K562 (cell line): Measurements from ENCODE around the gene MYCBP. TPM values are rescaled to one million over a fixed set of nuclear protein-coding genes. Genes with fewer than 3 reads are reported as not detected.
A peak's percentile ranks its signal among the peaks of the same experiment; 100 is the strongest.

Experiments
- ATF1 ChIP-seq, 2 experiments: fragments of 450-650 bp in 1 of 2; IDR thresholded peaks; 2 replicates each; pipeline ENCODE4 v1.6.1; 2016; ENCODE audit warnings: missing compliant biosample characterization in 1 of 2, missing genetic modification characterization in 1 of 2
- BCLAF1 ChIP-seq, 2 experiments: fragments of 450-650 bp in 1 of 2; IDR thresholded peaks; 2 replicates each; pipeline ENCODE4 v1.6.1; 2011 to 2017; ENCODE audit warnings: low read depth in 2 of 2, antibody characterized with exemption in 1 of 2, borderline replicate concordance in 1 of 2, low read length in 1 of 2, mild to moderate bottlenecking in 1 of 2, mixed read lengths in 1 of 2; ENCODE audit not compliant: control insufficient read depth in 1 of 2
- BRCA1 ChIP-seq, 2 experiments: fragments of 450-650 bp in 1 of 2; sonication (generic) in 1 of 2; formaldehyde crosslinking in 1 of 2; IDR thresholded peaks; 2 replicates each; pipeline versions ENCODE4 v1.5.0 to v1.6.1; 2017 to 2020; ENCODE audit warnings: mild to moderate bottlenecking in 1 of 2, missing genetic modification reagents in 1 of 2
- EHMT2 ChIP-seq: fragments of 450-650 bp; IDR thresholded peaks from 2 replicates; pipeline ENCODE4 v1.6.1; 2018; ENCODE audit warnings: antibody characterized with exemption
- ELK1 ChIP-seq: sonication (generic); formaldehyde crosslinking; IDR thresholded peaks from 2 replicates; pipeline ENCODE4 v1.8.1; 2022; ENCODE audit warnings: missing genetic modification reagents
- MTF1 ChIP-seq: fragments of 250-450 bp; sonication (Bioruptor Pico); IDR thresholded peaks from 2 replicates; pipeline ENCODE4 v1.9.0; 2021; ENCODE audit warnings: moderate library complexity, mild to moderate bottlenecking, inconsistent platforms, borderline replicate concordance
- NCOA2 ChIP-seq, 2 experiments: fragments of 450-650 bp; IDR thresholded peaks; 2 replicates each; pipeline ENCODE4 v1.6.1; 2018; ENCODE audit warnings: mild to moderate bottlenecking in 2 of 2, moderate library complexity in 1 of 2; ENCODE audit not compliant: partially characterized antibody in 2 of 2
- RBM39 ChIP-seq: fragments of 200-400 bp; formaldehyde crosslinking; optimal IDR thresholded peaks from 2 replicates; pipeline ENCODE3; 2018; ENCODE audit warnings: low read depth, low read length
- RFX1 ChIP-seq: fragments of 450-650 bp; IDR thresholded peaks from 2 replicates; pipeline ENCODE4 v1.6.1; 2016; ENCODE audit warnings: mild to moderate bottlenecking, moderate library complexity
- RNF219 ChIP-seq: fragments of 250-450 bp; sonication (Bioruptor Pico); IDR thresholded peaks from 2 replicates; pipeline ENCODE4 v1.5.0; 2022; ENCODE audit warnings: mild to moderate bottlenecking
- SMC3 ChIP-seq: conservative IDR thresholded peaks from 2 replicates; pipeline ENCODE4 v1.6.1; 2011; ENCODE audit warnings: low read depth, low read length, improper control_type of control experiment; ENCODE audit not compliant: insufficient read depth
- SPI1 ChIP-seq: IDR thresholded peaks from 2 replicates; pipeline ENCODE4 v1.6.1; 2011; ENCODE audit warnings: low read depth, low read length, control low read depth, borderline replicate concordance
- STAT5B ChIP-seq: fragments of 250-450 bp; sonication (Bioruptor Pico); IDR thresholded peaks from 2 replicates; pipeline ENCODE4 v1.8.0; 2021; ENCODE audit warnings: mild to moderate bottlenecking, inconsistent platforms
- ZBTB5 ChIP-seq: fragments of 450-650 bp; IDR thresholded peaks from 2 replicates; pipeline ENCODE4 v1.6.1; 2017; ENCODE audit warnings: antibody characterized with exemption
- ZC3H8 ChIP-seq: fragments of 450-650 bp; IDR thresholded peaks from 2 replicates; pipeline ENCODE4 v1.6.1; 2017
- ZNF511 ChIP-seq: sonication (generic); formaldehyde crosslinking; IDR thresholded peaks from 2 replicates; pipeline ENCODE4 v1.8.0; 2022; ENCODE audit warnings: mild to moderate bottlenecking, missing genetic modification reagents
- ZNF76 ChIP-seq: fragments of 250-450 bp; sonication (Bioruptor Pico); IDR thresholded peaks from 2 replicates; pipeline ENCODE4 v1.4.0; 2020; ENCODE audit warnings: mild to moderate bottlenecking, moderate library complexity, borderline replicate concordance
- polyA plus RNA-seq, 8 experiments: library from polyadenylated mRNA; depleted of rRNA in 4 of 8; stranded (reverse) in 5 of 8; unstranded in 3 of 8; fragments of >200 nt; fragmentation: Nextera tagmentation in 2 of 8; fragmentation: Illumina TruSeq in 1 of 8; extraction: Ambion mirVana in 2 of 8; extraction: Trizol in 1 of 8; gene quantifications; 2 replicates each; pipeline versions ENCODE4 v1.2.1 to v1.2.3, GENCODE V29; 2011 to 2014; ENCODE audit warnings: inconsistent platforms in 1 of 8, missing spikeins in 1 of 8
- total RNA-seq, 7 experiments: library from RNA; depleted of rRNA in 6 of 7; stranded (reverse); fragments of >200 nt in 6 of 7; fragmentation: Illumina TruSeq in 2 of 7; extraction: Trizol in 2 of 7; gene quantifications; 2 replicates each; pipeline versions ENCODE4 v1.2.1 to v1.2.3, GENCODE V29; 2011 to 2021; ENCODE audit warnings: low replicate concordance in 1 of 7

MYCBP gene
- total and polyA plus RNA-seq, 9 of the 15 experiments (the other 6 are each of a cell fraction or from before 2014, with no cell fraction given) = 32.3 to 253 (median 72.9) TPM

GRCh38 chr1:38858833-38859560 lies 14.2 kb downstream of the MYCBP start (continued):
- TF ChIP-seq STAT5B (CRISPR knock-in tag) = no peak
- TF ChIP-seq ATF1 (CRISPR knock-in tag; IDR thresholded peaks at IDR 0.05) = no peak
- TF ChIP-seq ATF1 (tag; IDR thresholded peaks at IDR 0.05) = no peak; the same call in 1 of the 2 replicates
- TF ChIP-seq RBM39 = no peak
- no peak for TF ChIP-seq ZC3H8
- TF ChIP-seq BCLAF1 (IDR thresholded peaks at IDR 0.05; ENCODE audit: borderline replicate concordance in 1 of 2, control insufficient read depth in 1 of 2, low read depth in 2 of 2, low read length in 1 of 2) = no peak
- TF ChIP-seq SMC3 = 0 out of 2 replicates have a peak, but pooled peaks have one; percentile 4
- TF ChIP-seq RFX1 = no peak
- TF ChIP-seq ZBTB5 = no peak
- no peak for TF ChIP-seq EHMT2
- no peak for TF ChIP-seq ZNF511 (CRISPR knock-in tag)
- TF ChIP-seq BRCA1 (IDR thresholded peaks at IDR 0.05) = no peak
- TF ChIP-seq BRCA1 (CRISPR knock-in tag; IDR thresholded peaks at IDR 0.05) = no peak
- no peak for TF ChIP-seq SPI1
- no peak for TF ChIP-seq ZNF76 (CRISPR knock-in tag)
- TF ChIP-seq NCOA2 (IDR thresholded peaks at IDR 0.05; ENCODE audit: partially characterized antibody in 2 of 2) = no peak
- no peak for TF ChIP-seq RNF219 (CRISPR knock-in tag)
- no peak for TF ChIP-seq ELK1 (CRISPR knock-in tag)
- no peak for TF ChIP-seq MTF1 (CRISPR knock-in tag)
